Body of pancreas (tissue), 4 donors: ENCODE results near the gene APCDD1.

Experiments used
- CTCF ChIP-seq, 7 experiments: fragments of 450-650 bp in 4 of 7; fragments of 200-600 bp in 3 of 7; sonication (generic) in 3 of 7; IDR thresholded peaks; one replicate each; pipeline ENCODE4 v1.5.1; 2016 to 2019; ENCODE audit warnings: antibody characterized with exemption in 7 of 7
- POLR2A ChIP-seq, 3 donors: fragments of 450-650 bp; IDR thresholded peaks; one replicate each; pipeline ENCODE4 v1.6.1; 2016; ENCODE audit warnings: antibody characterized with exemption in 3 of 3, mild to moderate bottlenecking in 2 of 3

- TF ChIP-seq POLR2A (IDR thresholded peaks at IDR 0.05), result no peak
- no peak for TF ChIP-seq CTCF (IDR thresholded peaks at IDR 0.05)
Measured at GRCh38 chr18:10444314-10445006, 10.0 kb upstream of the APCDD1 start.
